Caco-2 (cell line): Measurements from ENCODE around the gene KLK2. TPM values are rescaled to one million over a fixed set of nuclear protein-coding genes. Genes with fewer than 3 reads are reported as not detected.

ENCODE experiments used
- BruUV-seq: library from RNA; stranded (reverse); fragments of 400-500 nt; replicated peaks from 2 replicates; lab custom pipeline; 2021; lab: Mats Ljungman, UMichigan
- CTCF ChIA-PET: fragments of 300-600 bp; sonication (Branson Sonifier 250); formaldehyde crosslinking; loops from one replicate; lab custom pipeline; 2022; ENCODE audit warnings: antibody characterized with exemption; lab: Charles Lee
- POLR2A ChIA-PET: fragments of 300-600 bp; sonication (Branson Sonifier 250); formaldehyde crosslinking; loops from one replicate; lab custom pipeline; 2022; ENCODE audit warnings: antibody characterized with exemption; lab: Charles Lee
- DNase-seq, 2 experiments: peaks; one replicate each; pipeline versions ENCODE4 v3.0.0 to v3.0.0-alpha.2; 2020 to 2022
- H3K27me3 ChIP-seq: replicated peaks from 2 replicates; pipeline ENCODE4 v1.6.0; 2011; ENCODE audit warnings: low read length; ENCODE audit not compliant: control insufficient read depth, insufficient read depth
- H3K36me3 ChIP-seq: 2 replicates; pipeline ENCODE4 v1.5.1; 2011; ENCODE audit warnings: low read length; ENCODE audit not compliant: control insufficient read depth, insufficient read depth
- H3K4me1 ChIP-seq: fragments of 250-450 bp; sonication (Bioruptor Pico); 2 replicates; pipeline ENCODE4 v1.5.1; 2020; ENCODE audit warnings: mild to moderate bottlenecking
- H3K4me3 ChIP-seq: 2 replicates; pipeline ENCODE4 v1.5.1; 2011; ENCODE audit warnings: low read depth, mild to moderate bottlenecking, control low read depth, low read length
- H3K9me3 ChIP-seq: fragments of 250-450 bp; sonication (Bioruptor Pico); 2 replicates; pipeline ENCODE4 v1.5.1; 2020; ENCODE audit warnings: mild to moderate bottlenecking, moderate library complexity
- H3K27ac Mint-ChIP-seq: one replicate; pipeline ENCODE4 v1.8.0; 2022; ENCODE audit warnings: mixed read lengths; ENCODE audit not compliant: unreplicated experiment
- H3K27me3 Mint-ChIP-seq: one replicate; pipeline ENCODE4 v1.8.0; 2022; ENCODE audit warnings: mixed read lengths; ENCODE audit not compliant: insufficient read depth, unreplicated experiment
- H3K36me3 Mint-ChIP-seq: one replicate; pipeline ENCODE4 v1.8.0; 2022; ENCODE audit warnings: mild to moderate bottlenecking, mixed read lengths; ENCODE audit not compliant: insufficient read depth, unreplicated experiment
- H3K4me1 Mint-ChIP-seq: one replicate; pipeline ENCODE4 v1.8.0; 2022; ENCODE audit warnings: low read depth, mixed read lengths; ENCODE audit not compliant: unreplicated experiment
- H3K4me3 Mint-ChIP-seq: one replicate; pipeline ENCODE4 v1.8.0; 2022; ENCODE audit warnings: mild to moderate bottlenecking, moderate library complexity, mixed read lengths; ENCODE audit not compliant: unreplicated experiment
- H3K9me3 Mint-ChIP-seq: one replicate; pipeline ENCODE4 v1.8.0; 2022; ENCODE audit warnings: mixed read lengths; ENCODE audit not compliant: unreplicated experiment
- CTCF ChIP-seq, 2 experiments: fragments of 200-600 bp in 1 of 2; IDR thresholded peaks; 1 replicate in 1 of 2; 2 replicates in 1 of 2; pipeline versions ENCODE4 v1.5.1 to v1.8.0; 2011 to 2022; ENCODE audit warnings: antibody characterized with exemption in 1 of 2, control low read depth in 1 of 2, inconsistent platforms in 1 of 2, low read depth in 1 of 2, low read length in 1 of 2, mild to moderate bottlenecking in 1 of 2, moderate library complexity in 1 of 2; ENCODE audit not compliant: insufficient read depth in 1 of 2, severe bottlenecking in 1 of 2, unreplicated experiment in 1 of 2
- intact Hi-C: fragments of 100-400 bp; cut with micrococcal nuclease; formaldehyde crosslinking; loops from one replicate; pipeline ENCODE4 v1.10.0; 2022; ENCODE audit not compliant: unreplicated experiment
- total RNA-seq: library from RNA; stranded (reverse); gene quantifications from 2 replicates; pipeline ENCODE4 v1.2.3, GENCODE V29; 2022

KLK2 gene
- total RNA-seq, 1 experiment from 2014 or later: not detected

- H3K4me1 ChIP-seq: peaks cover 4% of the 10 kb centered on the region; the same call in 1 of the 2 replicates
- Mint-ChIP-seq H3K36me3 (peaks cover 18% of the 10 kb centered on the region), H3K4me3 (peak overlapping the region; percentile 91), H3K4me1 (peaks cover 6% of the 10 kb centered on the region), H3K27ac (no peak overlapping the region), H3K9me3 (no peaks in the 10 kb centered on the region), H3K27me3 (peaks cover 12% of the 10 kb centered on the region)
- DNase-seq: peak in 1 of 2 experiments; percentile 44
- CTCF ChIA-PET: no interaction called here
- H3K27me3 ChIP-seq: no peaks in the 10 kb centered on the region
- no peaks in the 10 kb centered on the region for H3K36me3 ChIP-seq
- H3K9me3 ChIP-seq: no peaks in the 10 kb centered on the region
- peak overlapping the region; percentile 76 for H3K4me3 ChIP-seq
- intact Hi-C loops: no loop called here
- BruUV-seq: TSS peak; percentile 35
- POLR2A ChIA-PET: interaction anchor here (1.2 kb wide), 1 partner anchor 30 kb away, joined by 3 read pairs; no protein-coding TSS in a partner anchor
- TF ChIP-seq CTCF (IDR thresholded peaks at IDR 0.05; ENCODE audit: insufficient read depth in 1 of 2, low read depth in 1 of 2, low read length in 1 of 2, severe bottlenecking in 1 of 2, unreplicated experiment in 1 of 2): no peak
Measured at GRCh38 chr19:50835103-50835784, 38.0 kb upstream of the KLK2 start.

GRCh38 chr19:50835785-50836542 is 37.3 kb upstream of the KLK2 start:
- DNase-seq: peak; percentile 83 to 91
- H3K4me1 Mint-ChIP-seq: peaks cover 6% of the 10 kb centered on the region
- CTCF ChIA-PET: no interaction called here
- H3K9me3 Mint-ChIP-seq: peaks cover 1% of the 10 kb centered on the region
- H3K27me3 Mint-ChIP-seq: peaks cover 14% of the 10 kb centered on the region
- peak in 1 of 2 experiments; percentile 10 for TF ChIP-seq CTCF (IDR thresholded peaks at IDR 0.05; ENCODE audit: insufficient read depth in 1 of 2, low read depth in 1 of 2, low read length in 1 of 2, severe bottlenecking in 1 of 2, unreplicated experiment in 1 of 2)
- peak overlapping the region; percentile 76 for H3K4me3 ChIP-seq
- intact Hi-C loops: no loop called here
- peaks cover 4% of the 10 kb centered on the region; the same call in 1 of the 2 replicates for H3K4me1 ChIP-seq
- H3K27me3 ChIP-seq: no peaks in the 10 kb centered on the region
- no peaks in the 10 kb centered on the region for H3K9me3 ChIP-seq
- POLR2A ChIA-PET: no interaction called here
- H3K36me3 ChIP-seq: no peaks in the 10 kb centered on the region
- BruUV-seq: no TSS peak
- peak overlapping the region; percentile 91 for H3K4me3 Mint-ChIP-seq
- peaks cover 18% of the 10 kb centered on the region for H3K36me3 Mint-ChIP-seq
- peak overlapping the region; percentile 86 for H3K27ac Mint-ChIP-seq

- H3K27ac Mint-ChIP-seq: peak overlapping the region; percentile 86
- BruUV-seq: no TSS peak
- intact Hi-C loops: no loop called here
- peak overlapping the region; percentile 91 for H3K4me3 Mint-ChIP-seq
- DNase-seq: no peak
- ChIA-PET POLR2A (no interaction called here), CTCF (no interaction called here)
- peaks cover 14% of the 10 kb centered on the region for H3K36me3 Mint-ChIP-seq
- no peaks in the 10 kb centered on the region for H3K9me3 ChIP-seq
- peaks cover 14% of the 10 kb centered on the region for H3K27me3 Mint-ChIP-seq
- peaks cover 6% of the 10 kb centered on the region for H3K4me1 Mint-ChIP-seq
- no peak for TF ChIP-seq CTCF (IDR thresholded peaks at IDR 0.05; ENCODE audit: insufficient read depth in 1 of 2, low read depth in 1 of 2, low read length in 1 of 2, severe bottlenecking in 1 of 2, unreplicated experiment in 1 of 2)
- H3K9me3 Mint-ChIP-seq: peaks cover 8% of the 10 kb centered on the region
- H3K4me3 ChIP-seq: no peak overlapping the region
- H3K36me3 ChIP-seq: no peaks in the 10 kb centered on the region
- no peaks in the 10 kb centered on the region for H3K27me3 ChIP-seq
- peaks cover 4% of the 10 kb centered on the region; the same call in 1 of the 2 replicates for H3K4me1 ChIP-seq
Measured at GRCh38 chr19:50836543-50837195, 36.6 kb upstream of the KLK2 start.
